Mesendoderm (in vitro differentiated cells): Measurements from ENCODE around the gene NTN1.

Experiments used
- DNase-seq: peaks from one replicate; pipeline ENCODE4 v3.0.0; 2013
- H2AK5ac ChIP-seq: 2 replicates; pipeline ENCODE4 v1.6.1; 2013; ENCODE audit warnings: low read length, inconsistent platforms
- H2BK120ac ChIP-seq: 2 replicates; pipeline ENCODE4 v1.6.1; 2013; ENCODE audit warnings: low read depth, mild to moderate bottlenecking, low read length, moderate library complexity, mixed read lengths
- H2BK15ac ChIP-seq: replicated peaks from 2 replicates; pipeline ENCODE4 v1.6.1; 2013; ENCODE audit warnings: low read depth, mild to moderate bottlenecking, moderate library complexity
- H2BK5ac ChIP-seq: 2 replicates; pipeline ENCODE4 v1.6.1; 2013; ENCODE audit warnings: low read length, inconsistent platforms
- H3K18ac ChIP-seq: 2 replicates; pipeline ENCODE4 v1.6.1; 2013; ENCODE audit warnings: mild to moderate bottlenecking, low read length, mixed read lengths
- H3K23ac ChIP-seq: one replicate; pipeline ENCODE4 v1.6.1; 2013; ENCODE audit warnings: low read length
- H3K27ac ChIP-seq: 2 replicates; pipeline ENCODE4 v1.5.1; 2013; ENCODE audit warnings: low read depth, mild to moderate bottlenecking, inconsistent platforms, low read length, moderate library complexity
- H3K27me3 ChIP-seq: 2 replicates; pipeline ENCODE4 v1.6.1; 2013; ENCODE audit warnings: low read length, control low read depth, mild to moderate bottlenecking, inconsistent platforms; ENCODE audit not compliant: insufficient read depth, poor library complexity
- H3K36me3 ChIP-seq: 2 replicates; pipeline ENCODE4 v1.6.1; 2013; ENCODE audit warnings: low read length, inconsistent platforms; ENCODE audit not compliant: control insufficient read depth, insufficient read depth
- H3K4ac ChIP-seq: one replicate; pipeline ENCODE4 v1.6.1; 2013; ENCODE audit warnings: low read depth, mild to moderate bottlenecking, low read length, moderate library complexity
- H3K4me1 ChIP-seq: 2 replicates; pipeline ENCODE4 v1.6.1; 2013; ENCODE audit warnings: low read depth, low read length, inconsistent platforms; ENCODE audit not compliant: control insufficient read depth
- H3K4me2 ChIP-seq: 2 replicates; pipeline ENCODE4 v1.6.1; 2013; ENCODE audit warnings: low read length
- H3K4me3 ChIP-seq: 2 replicates; pipeline ENCODE4 v1.5.1; 2013; ENCODE audit warnings: mild to moderate bottlenecking, low read length
- H3K56ac ChIP-seq: one replicate; pipeline ENCODE4 v1.6.1; 2013; ENCODE audit warnings: low read length
- H3K79me1 ChIP-seq: 2 replicates; pipeline ENCODE4 v1.6.1; 2013; ENCODE audit warnings: low read length, inconsistent platforms
- H3K79me2 ChIP-seq: 2 replicates; pipeline ENCODE4 v1.6.1; 2013; ENCODE audit warnings: mild to moderate bottlenecking, low read length; ENCODE audit not compliant: control insufficient read depth, insufficient read depth
- H3K9ac ChIP-seq: 2 replicates; pipeline ENCODE4 v1.6.1; 2013; ENCODE audit warnings: low read length, inconsistent platforms
- H4K5ac ChIP-seq: one replicate; pipeline ENCODE4 v1.6.1; 2013; ENCODE audit warnings: low read length
- H4K8ac ChIP-seq: one replicate; pipeline ENCODE4 v1.6.1; 2013; ENCODE audit warnings: low read depth, mild to moderate bottlenecking, control low read depth, low read length, moderate library complexity
- WGBS: extraction: QIAGEN DNeasy Blood & Tissue Kit; methylation state at CpG from one replicate; pipeline ENCODE4 v1.1.7; 2013; ENCODE audit warnings: low lambda C conversion rate, missing lambda C conversion rate; ENCODE audit not compliant: insufficient coverage; ENCODE audit errors: extremely low coverage; 5-methylcytosine and 5-hydroxymethylcytosine counted together

The NTN1 gene

DNA sequence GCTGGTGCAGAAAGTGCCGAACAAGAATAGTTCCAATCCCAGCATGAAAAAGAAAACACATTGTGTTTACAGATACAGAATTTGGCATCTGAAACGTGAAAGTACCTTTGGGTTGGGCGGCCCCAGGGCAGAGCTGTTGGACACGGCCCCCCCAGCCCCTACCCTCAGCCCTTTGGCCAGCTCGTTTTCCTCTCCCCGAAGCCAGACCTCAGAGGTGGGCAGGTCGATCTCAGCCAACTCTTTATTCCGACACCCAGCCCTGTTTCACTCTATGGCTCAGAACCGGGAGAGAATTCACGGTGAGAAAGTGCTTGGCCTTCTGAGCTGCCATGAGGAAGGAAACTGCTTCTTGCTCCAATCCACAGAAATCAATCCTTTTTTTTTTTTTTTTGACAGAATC, 11.3 kb downstream of the NTN1 start:
- no peak for DNase-seq
- H3K56ac ChIP-seq = no peak overlapping the region
- H3K4me3 ChIP-seq = no peak overlapping the region
- no peaks in the 10 kb centered on the region for H3K79me1 ChIP-seq
- no peak overlapping the region for H4K5ac ChIP-seq
- no peak overlapping the region for H2AK5ac ChIP-seq
- H3K9ac ChIP-seq = no peak overlapping the region
- no peak overlapping the region for H2BK15ac ChIP-seq
- H3K79me2 ChIP-seq = no peaks in the 10 kb centered on the region
- no peak overlapping the region for H3K18ac ChIP-seq
- H3K36me3 ChIP-seq = no peaks in the 10 kb centered on the region
- H3K27ac ChIP-seq = no peak overlapping the region
- no peak overlapping the region for H2BK5ac ChIP-seq
- no peak overlapping the region for H2BK120ac ChIP-seq
- no CpG with 5 or more reads among the region's 10 CpGs for WGBS
- no peak overlapping the region for H3K23ac ChIP-seq
- no peak overlapping the region for H4K8ac ChIP-seq
- no peaks in the 10 kb centered on the region for H3K27me3 ChIP-seq
- H3K4me2 ChIP-seq = no peak overlapping the region
- no peak overlapping the region for H3K4ac ChIP-seq
- peaks cover 3% of the 10 kb centered on the region for H3K4me1 ChIP-seq

DNA sequence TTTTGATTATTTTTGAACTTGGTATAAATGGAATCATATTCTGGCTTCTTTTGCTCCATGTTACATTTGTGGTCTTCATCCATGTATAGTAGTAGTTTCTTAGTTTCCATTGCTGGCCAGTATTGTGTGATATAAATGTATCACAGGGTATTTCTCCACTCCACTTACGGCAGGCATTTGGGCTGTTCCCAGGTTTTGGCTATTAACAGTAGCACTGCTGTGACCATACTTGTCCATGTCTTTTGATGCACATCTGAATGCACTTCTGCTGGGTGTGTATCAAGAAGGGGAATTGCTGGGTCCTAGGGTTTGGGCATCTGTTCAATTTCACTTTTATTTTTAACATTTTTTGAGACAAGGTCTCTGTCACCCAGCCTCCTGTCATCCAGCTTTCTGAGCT, 13.9 kb downstream of the NTN1 start:
- H2BK120ac ChIP-seq = no peak overlapping the region
- no peak overlapping the region for H3K27ac ChIP-seq
- WGBS = no CpG with 5 or more reads among the region's 1 CpG
- H3K9ac ChIP-seq = no peak overlapping the region
- no peak overlapping the region for H4K8ac ChIP-seq
- no peak overlapping the region for H2AK5ac ChIP-seq
- H3K56ac ChIP-seq = no peak overlapping the region
- H2BK5ac ChIP-seq = no peak overlapping the region
- H3K4me1 ChIP-seq = no peaks in the 10 kb centered on the region
- H3K79me1 ChIP-seq = no peaks in the 10 kb centered on the region
- no peak overlapping the region for H3K18ac ChIP-seq
- no peaks in the 10 kb centered on the region for H3K79me2 ChIP-seq
- no peak for DNase-seq
- H3K4me3 ChIP-seq = no peak overlapping the region
- H3K27me3 ChIP-seq = no peaks in the 10 kb centered on the region
- H3K36me3 ChIP-seq = no peaks in the 10 kb centered on the region
- no peak overlapping the region for H2BK15ac ChIP-seq
- H3K4me2 ChIP-seq = no peak overlapping the region
- no peak overlapping the region for H3K4ac ChIP-seq
- H4K5ac ChIP-seq = no peak overlapping the region
- H3K23ac ChIP-seq = no peak overlapping the region

DNA sequence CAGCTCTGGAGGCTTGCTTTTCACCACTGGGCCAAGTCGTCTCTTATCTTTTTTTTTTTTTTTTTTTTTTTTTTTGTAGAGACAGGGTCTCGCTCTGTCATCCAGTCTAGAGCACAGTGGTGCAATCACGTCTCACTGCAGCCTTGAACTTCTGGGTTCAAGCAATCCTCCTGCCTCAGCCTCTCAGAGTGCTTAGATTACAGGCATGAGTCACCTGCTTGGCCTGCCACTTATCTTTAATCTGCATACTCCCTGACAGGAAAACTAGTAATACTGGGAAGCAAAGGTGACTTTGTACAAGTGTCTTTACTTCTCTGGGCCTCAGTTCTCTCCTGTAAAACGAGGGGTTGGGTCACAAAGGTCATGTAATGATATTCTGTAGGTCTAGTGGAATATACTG, 15.0 kb downstream of the NTN1 start:
- Histone ChIP-seq H4K5ac (no peak overlapping the region), H3K79me1 (no peaks in the 10 kb centered on the region), H3K27ac (no peak overlapping the region), H3K4me1 (no peaks in the 10 kb centered on the region), H3K23ac (no peak overlapping the region), H3K4me3 (no peak overlapping the region), H3K9ac (no peak overlapping the region), H3K36me3 (no peaks in the 10 kb centered on the region), H3K27me3 (no peaks in the 10 kb centered on the region), H3K4ac (no peak overlapping the region), H3K18ac (no peak overlapping the region), H2BK15ac (no peak overlapping the region), H3K79me2 (no peaks in the 10 kb centered on the region), H3K4me2 (no peak overlapping the region), H2AK5ac (no peak overlapping the region), H2BK120ac (no peak overlapping the region), H2BK5ac (no peak overlapping the region), H3K56ac (no peak overlapping the region), H4K8ac (no peak overlapping the region)
- no CpG with 5 or more reads among the region's 4 CpGs for WGBS
- DNase-seq = peak; percentile 47

DNA sequence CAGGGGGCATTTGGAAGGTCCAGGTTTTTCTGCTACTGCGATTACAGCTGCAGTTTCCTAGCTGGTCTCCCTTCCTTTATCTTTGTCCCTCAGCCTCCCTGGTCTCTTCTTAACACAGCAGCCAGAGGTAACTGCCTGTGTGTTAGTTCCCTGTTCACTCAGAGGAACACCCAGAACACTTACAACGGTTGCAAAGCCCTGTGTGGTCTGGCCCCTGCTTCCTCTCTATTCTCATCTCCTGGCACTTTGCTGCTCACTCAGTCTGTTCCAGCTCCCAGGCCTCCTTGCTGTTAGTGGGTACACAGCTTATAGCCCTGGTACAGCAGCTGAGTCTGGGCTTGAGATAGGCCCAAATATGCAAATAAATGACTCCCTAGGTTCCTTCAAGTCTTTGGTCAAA, 16.4 kb downstream of the NTN1 start:
- no peak overlapping the region for H2AK5ac ChIP-seq
- no peak overlapping the region for H4K8ac ChIP-seq
- DNase-seq = no peak
- no peak overlapping the region for H3K4me3 ChIP-seq
- H3K9ac ChIP-seq = no peak overlapping the region
- H3K36me3 ChIP-seq = no peaks in the 10 kb centered on the region
- no peaks in the 10 kb centered on the region for H3K4me1 ChIP-seq
- H3K4ac ChIP-seq = no peak overlapping the region
- no peak overlapping the region for H2BK120ac ChIP-seq
- no peak overlapping the region for H3K27ac ChIP-seq
- H3K56ac ChIP-seq = no peak overlapping the region
- no peak overlapping the region for H2BK15ac ChIP-seq
- H3K79me2 ChIP-seq = no peaks in the 10 kb centered on the region
- no peak overlapping the region for H2BK5ac ChIP-seq
- no peak overlapping the region for H4K5ac ChIP-seq
- no peaks in the 10 kb centered on the region for H3K27me3 ChIP-seq
- WGBS = no CpG with 5 or more reads among the region's 2 CpGs
- no peak overlapping the region for H3K23ac ChIP-seq
- no peaks in the 10 kb centered on the region for H3K79me1 ChIP-seq
- H3K4me2 ChIP-seq = no peak overlapping the region
- H3K18ac ChIP-seq = no peak overlapping the region

DNA sequence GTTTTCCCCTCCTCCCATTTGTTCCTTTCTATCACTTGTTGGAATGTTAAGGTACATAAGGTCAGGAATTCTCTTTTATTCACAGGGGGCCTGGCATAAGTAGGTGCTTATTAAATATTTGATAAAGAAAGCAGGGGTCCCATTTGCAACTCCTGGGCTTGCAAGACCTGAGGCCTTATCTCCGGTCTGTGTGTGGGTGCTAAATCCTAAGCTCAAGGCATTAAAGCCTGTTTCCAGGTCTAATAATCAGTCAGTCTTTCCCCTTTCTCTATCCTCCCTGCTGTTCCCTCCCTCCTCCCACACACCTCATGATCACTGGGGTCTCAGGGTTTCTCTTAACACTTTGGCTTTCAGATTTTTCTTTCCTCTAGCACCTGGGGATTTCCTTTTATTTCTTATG, 17.1 kb downstream of the NTN1 start:
- Histone ChIP-seq H3K9ac (no peak overlapping the region), H2AK5ac (no peak overlapping the region)
- peak; percentile 68 for DNase-seq

DNA sequence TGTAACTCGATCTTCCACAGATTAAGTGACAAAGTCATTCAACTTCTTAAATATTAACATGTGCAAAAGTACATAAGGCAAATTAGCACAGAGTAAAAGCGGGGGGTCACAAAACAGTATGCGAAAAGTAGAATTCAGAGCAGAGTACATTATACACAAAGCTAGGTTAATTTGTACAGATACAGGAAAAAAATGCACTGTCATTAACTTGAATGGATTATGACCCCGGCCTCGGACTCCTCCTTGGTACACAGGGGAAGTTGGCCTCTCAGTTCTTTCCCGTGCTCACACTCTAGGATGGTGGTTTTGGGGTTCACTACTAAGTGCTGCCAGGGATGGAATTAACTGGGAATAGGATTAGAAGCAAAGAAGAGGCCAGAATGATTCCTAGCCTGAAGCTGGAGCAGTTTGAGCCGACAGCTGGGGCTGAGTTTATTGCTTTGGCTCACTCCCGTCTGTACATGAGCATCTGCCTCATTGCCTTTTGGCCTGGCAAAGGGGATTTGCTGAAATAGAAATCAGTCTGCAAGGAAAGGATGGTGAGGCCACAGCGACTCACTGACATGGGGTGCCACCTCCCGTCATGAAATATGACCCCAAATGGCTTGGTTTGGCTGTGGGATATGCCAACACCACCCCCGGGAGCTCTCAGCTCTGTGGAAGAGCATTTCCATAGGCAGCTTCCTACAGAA, 23.6 kb downstream of the NTN1 start:
- Histone ChIP-seq H2BK5ac (no peak overlapping the region), H3K27ac (no peak overlapping the region), H3K79me1 (no peaks in the 10 kb centered on the region), H3K56ac (no peak overlapping the region), H3K4me3 (no peak overlapping the region), H3K4ac (no peak overlapping the region), H3K18ac (no peak overlapping the region), H2BK120ac (no peak overlapping the region), H3K9ac (no peak overlapping the region), H4K5ac (no peak overlapping the region), H3K23ac (no peak overlapping the region), H3K4me2 (no peak overlapping the region), H3K79me2 (no peaks in the 10 kb centered on the region), H3K36me3 (no peaks in the 10 kb centered on the region), H3K27me3 (no peaks in the 10 kb centered on the region), H2AK5ac (no peak overlapping the region), H2BK15ac (no peak overlapping the region), H4K8ac (no peak overlapping the region), H3K4me1 (no peaks in the 10 kb centered on the region)
- DNase-seq = no peak
- no CpG with 5 or more reads among the region's 11 CpGs for WGBS

More for the DNA sequence above, 17.1 kb downstream of the NTN1 start:
- Histone ChIP-seq H3K36me3 (no peaks in the 10 kb centered on the region), H2BK5ac (no peak overlapping the region), H3K23ac (no peak overlapping the region), H2BK120ac (no peak overlapping the region), H2BK15ac (no peak overlapping the region), H3K79me2 (no peaks in the 10 kb centered on the region), H3K79me1 (no peaks in the 10 kb centered on the region), H3K4me3 (no peak overlapping the region), H3K27me3 (no peaks in the 10 kb centered on the region), H4K8ac (no peak overlapping the region), H4K5ac (no peak overlapping the region), H3K27ac (no peak overlapping the region), H3K18ac (no peak overlapping the region), H3K4me2 (no peak overlapping the region), H3K4me1 (no peaks in the 10 kb centered on the region), H3K56ac (no peak overlapping the region), H3K4ac (no peak overlapping the region)
- WGBS = no CpG with 5 or more reads among the region's 1 CpG
